HL-60 (cell line): ENCODE measurements around the gene DSTYK.

Experiments used
- POLR2AphosphoS5 ChIP-seq: IDR thresholded peaks from 2 replicates; pipeline ENCODE4 v1.6.1; 2012; ENCODE audit warnings: low read depth
- TF ChIP-seq, protein P1 (sequence below): IDR thresholded peaks from one replicate; pipeline ENCODE4 v1.5.1; 2011; ENCODE audit warnings: low read length, control low read depth, inconsistent platforms; ENCODE audit not compliant: insufficient read depth
- TF ChIP-seq, protein P2 (sequence below): IDR thresholded peaks from 2 replicates; pipeline ENCODE4 v1.6.1; 2012; ENCODE audit warnings: low read depth; ENCODE audit not compliant: insufficient replicate concordance

DNA sequence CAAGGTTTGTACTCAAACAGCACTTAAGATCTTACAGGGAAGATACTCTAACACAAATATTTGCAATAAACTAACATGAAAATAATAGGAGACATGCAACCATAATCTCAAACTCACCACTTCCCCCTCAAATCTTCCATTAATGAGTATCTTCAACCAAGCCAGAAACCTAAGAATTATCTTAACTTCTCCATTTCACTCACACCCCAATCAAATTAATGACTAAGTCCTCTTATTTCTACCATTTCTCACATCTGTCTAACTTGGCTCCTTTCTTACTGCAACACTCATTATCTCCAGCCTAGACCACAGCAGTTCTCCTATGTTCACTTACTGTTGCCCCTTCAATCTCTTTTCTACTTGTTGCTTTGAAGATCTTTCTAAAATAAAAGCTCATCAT is 100.1 kb downstream of the DSTYK start:
- TF ChIP-seq, protein P1, sequence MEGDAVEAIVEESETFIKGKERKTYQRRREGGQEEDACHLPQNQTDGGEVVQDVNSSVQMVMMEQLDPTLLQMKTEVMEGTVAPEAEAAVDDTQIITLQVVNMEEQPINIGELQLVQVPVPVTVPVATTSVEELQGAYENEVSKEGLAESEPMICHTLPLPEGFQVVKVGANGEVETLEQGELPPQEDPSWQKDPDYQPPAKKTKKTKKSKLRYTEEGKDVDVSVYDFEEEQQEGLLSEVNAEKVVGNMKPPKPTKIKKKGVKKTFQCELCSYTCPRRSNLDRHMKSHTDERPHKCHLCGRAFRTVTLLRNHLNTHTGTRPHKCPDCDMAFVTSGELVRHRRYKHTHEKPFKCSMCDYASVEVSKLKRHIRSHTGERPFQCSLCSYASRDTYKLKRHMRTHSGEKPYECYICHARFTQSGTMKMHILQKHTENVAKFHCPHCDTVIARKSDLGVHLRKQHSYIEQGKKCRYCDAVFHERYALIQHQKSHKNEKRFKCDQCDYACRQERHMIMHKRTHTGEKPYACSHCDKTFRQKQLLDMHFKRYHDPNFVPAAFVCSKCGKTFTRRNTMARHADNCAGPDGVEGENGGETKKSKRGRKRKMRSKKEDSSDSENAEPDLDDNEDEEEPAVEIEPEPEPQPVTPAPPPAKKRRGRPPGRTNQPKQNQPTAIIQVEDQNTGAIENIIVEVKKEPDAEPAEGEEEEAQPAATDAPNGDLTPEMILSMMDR = no peak
- no peak for TF ChIP-seq POLR2AphosphoS5
- TF ChIP-seq, protein P2, sequence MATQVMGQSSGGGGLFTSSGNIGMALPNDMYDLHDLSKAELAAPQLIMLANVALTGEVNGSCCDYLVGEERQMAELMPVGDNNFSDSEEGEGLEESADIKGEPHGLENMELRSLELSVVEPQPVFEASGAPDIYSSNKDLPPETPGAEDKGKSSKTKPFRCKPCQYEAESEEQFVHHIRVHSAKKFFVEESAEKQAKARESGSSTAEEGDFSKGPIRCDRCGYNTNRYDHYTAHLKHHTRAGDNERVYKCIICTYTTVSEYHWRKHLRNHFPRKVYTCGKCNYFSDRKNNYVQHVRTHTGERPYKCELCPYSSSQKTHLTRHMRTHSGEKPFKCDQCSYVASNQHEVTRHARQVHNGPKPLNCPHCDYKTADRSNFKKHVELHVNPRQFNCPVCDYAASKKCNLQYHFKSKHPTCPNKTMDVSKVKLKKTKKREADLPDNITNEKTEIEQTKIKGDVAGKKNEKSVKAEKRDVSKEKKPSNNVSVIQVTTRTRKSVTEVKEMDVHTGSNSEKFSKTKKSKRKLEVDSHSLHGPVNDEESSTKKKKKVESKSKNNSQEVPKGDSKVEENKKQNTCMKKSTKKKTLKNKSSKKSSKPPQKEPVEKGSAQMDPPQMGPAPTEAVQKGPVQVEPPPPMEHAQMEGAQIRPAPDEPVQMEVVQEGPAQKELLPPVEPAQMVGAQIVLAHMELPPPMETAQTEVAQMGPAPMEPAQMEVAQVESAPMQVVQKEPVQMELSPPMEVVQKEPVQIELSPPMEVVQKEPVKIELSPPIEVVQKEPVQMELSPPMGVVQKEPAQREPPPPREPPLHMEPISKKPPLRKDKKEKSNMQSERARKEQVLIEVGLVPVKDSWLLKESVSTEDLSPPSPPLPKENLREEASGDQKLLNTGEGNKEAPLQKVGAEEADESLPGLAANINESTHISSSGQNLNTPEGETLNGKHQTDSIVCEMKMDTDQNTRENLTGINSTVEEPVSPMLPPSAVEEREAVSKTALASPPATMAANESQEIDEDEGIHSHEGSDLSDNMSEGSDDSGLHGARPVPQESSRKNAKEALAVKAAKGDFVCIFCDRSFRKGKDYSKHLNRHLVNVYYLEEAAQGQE = no peak
